Uterus (tissue), 4 donors: ENCODE results near the gene MYBPC1. TPM values are rescaled to one million over a fixed set of nuclear protein-coding genes. Genes with fewer than 3 reads are reported as not detected.
"Not testable (repeated sequence)": the region's sequence is repeated elsewhere in the genome, so short reads cannot be mapped to it uniquely, and the experiment has no call there.

ENCODE experiments used
- DNase-seq, 2 donors: peaks; one replicate each; pipeline ENCODE4 v3.0.0-alpha.2; 2019 to 2020
- H3K27ac ChIP-seq, 2 donors: fragments of 200-600 bp; sonication (generic); 1 replicate in 1 of 2; 2 replicates in 1 of 2; pipeline ENCODE4 v1.5.1; 2016 to 2018
- H3K27me3 ChIP-seq, 2 donors: fragments of 200-600 bp; sonication (generic); one replicate each; pipeline ENCODE4 v1.5.1; 2018 to 2019; ENCODE audit warnings: control low read depth in 1 of 2
- H3K36me3 ChIP-seq, 2 donors: fragments of 200-600 bp; sonication (generic); one replicate each; pipeline ENCODE4 v1.5.1; 2019; ENCODE audit warnings: control low read depth in 1 of 2
- H3K4me1 ChIP-seq, 2 donors: fragments of 200-600 bp; sonication (generic); one replicate each; pipeline ENCODE4 v1.5.1; 2018 to 2019; ENCODE audit warnings: control low read depth in 1 of 2
- H3K4me3 ChIP-seq, 2 donors: fragments of 200-600 bp; sonication (generic); 1 replicate in 1 of 2; 2 replicates in 1 of 2; pipeline ENCODE4 v1.5.1; 2018 to 2019; ENCODE audit warnings: mild to moderate bottlenecking in 1 of 2
- H3K9me3 ChIP-seq, 2 donors: fragments of 200-600 bp; sonication (generic); one replicate each; pipeline ENCODE4 v1.5.1; 2019; ENCODE audit warnings: control low read depth in 1 of 2
- POLR2A ChIP-seq, 2 donors: fragments of 450-650 bp; IDR thresholded peaks; one replicate each; pipeline ENCODE4 v1.6.1; 2016; ENCODE audit warnings: antibody characterized with exemption in 2 of 2, mild to moderate bottlenecking in 1 of 2, moderate library complexity in 1 of 2
- intact Hi-C: fragments of 100-400 bp; cut with DNase I; formaldehyde crosslinking; loops from one replicate; pipeline ENCODE4 v1.15.1; 2023; ENCODE audit warnings: low total_unique reads
- total RNA-seq, 4 donors: library from RNA; depleted of rRNA in 3 of 4; stranded (reverse); fragments of >200 nt in 3 of 4; gene quantifications; one replicate each; pipeline versions ENCODE4 v1.1.0 to v1.2.4, GENCODE V29; 2014 to 2023
- TF ChIP-seq, protein P1 (sequence below), 4 experiments: fragments of 200-600 bp in 2 of 4; fragments of 450-650 bp in 2 of 4; sonication (generic) in 2 of 4; IDR thresholded peaks; one replicate each; pipeline ENCODE4 v1.5.1; 2016 to 2019; ENCODE audit warnings: antibody characterized with exemption in 4 of 4, mild to moderate bottlenecking in 2 of 4, moderate library complexity in 1 of 4
- donor health status: DM: yes; HTN: yes; CAD: no.

Gene MYBPC1
- total RNA-seq, 4 donors from 2014 or later: 0.14 to 0.73 TPM; not detected in 2

DNA sequence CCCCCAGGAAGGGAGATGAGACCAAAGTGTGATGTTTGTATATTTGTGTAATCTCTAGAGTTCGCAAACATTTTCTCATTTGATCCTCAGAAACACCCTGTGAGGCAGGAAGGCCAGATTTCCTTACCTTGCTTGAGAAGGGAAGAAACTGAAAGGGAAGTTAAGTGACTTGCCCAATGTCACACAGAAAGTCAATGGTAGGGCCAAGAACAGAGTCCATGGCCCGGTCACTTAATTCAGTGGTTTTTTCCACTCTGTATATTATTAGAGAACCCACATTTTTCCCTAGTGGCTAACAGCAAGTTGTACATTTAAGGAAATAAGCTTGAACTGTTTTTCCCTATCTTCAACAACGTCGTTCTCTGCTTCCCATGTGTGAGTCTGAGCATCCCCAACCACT, 77.1 kb downstream of the MYBPC1 start:
- TF ChIP-seq, protein P1, sequence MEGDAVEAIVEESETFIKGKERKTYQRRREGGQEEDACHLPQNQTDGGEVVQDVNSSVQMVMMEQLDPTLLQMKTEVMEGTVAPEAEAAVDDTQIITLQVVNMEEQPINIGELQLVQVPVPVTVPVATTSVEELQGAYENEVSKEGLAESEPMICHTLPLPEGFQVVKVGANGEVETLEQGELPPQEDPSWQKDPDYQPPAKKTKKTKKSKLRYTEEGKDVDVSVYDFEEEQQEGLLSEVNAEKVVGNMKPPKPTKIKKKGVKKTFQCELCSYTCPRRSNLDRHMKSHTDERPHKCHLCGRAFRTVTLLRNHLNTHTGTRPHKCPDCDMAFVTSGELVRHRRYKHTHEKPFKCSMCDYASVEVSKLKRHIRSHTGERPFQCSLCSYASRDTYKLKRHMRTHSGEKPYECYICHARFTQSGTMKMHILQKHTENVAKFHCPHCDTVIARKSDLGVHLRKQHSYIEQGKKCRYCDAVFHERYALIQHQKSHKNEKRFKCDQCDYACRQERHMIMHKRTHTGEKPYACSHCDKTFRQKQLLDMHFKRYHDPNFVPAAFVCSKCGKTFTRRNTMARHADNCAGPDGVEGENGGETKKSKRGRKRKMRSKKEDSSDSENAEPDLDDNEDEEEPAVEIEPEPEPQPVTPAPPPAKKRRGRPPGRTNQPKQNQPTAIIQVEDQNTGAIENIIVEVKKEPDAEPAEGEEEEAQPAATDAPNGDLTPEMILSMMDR (IDR thresholded peaks at IDR 0.05): no peak
- no peak for TF ChIP-seq POLR2A (IDR thresholded peaks at IDR 0.05)
- Histone ChIP-seq H3K36me3 (no peaks in the 10 kb centered on the region), H3K27me3 (no peaks in the 10 kb centered on the region), H3K9me3 (no peaks in the 10 kb centered on the region), H3K27ac (no peak overlapping the region), H3K4me1 (no peaks in the 10 kb centered on the region), H3K4me3 (no peak overlapping the region)
- intact Hi-C loops: no loop called here
- DNase-seq: no peak

DNA sequence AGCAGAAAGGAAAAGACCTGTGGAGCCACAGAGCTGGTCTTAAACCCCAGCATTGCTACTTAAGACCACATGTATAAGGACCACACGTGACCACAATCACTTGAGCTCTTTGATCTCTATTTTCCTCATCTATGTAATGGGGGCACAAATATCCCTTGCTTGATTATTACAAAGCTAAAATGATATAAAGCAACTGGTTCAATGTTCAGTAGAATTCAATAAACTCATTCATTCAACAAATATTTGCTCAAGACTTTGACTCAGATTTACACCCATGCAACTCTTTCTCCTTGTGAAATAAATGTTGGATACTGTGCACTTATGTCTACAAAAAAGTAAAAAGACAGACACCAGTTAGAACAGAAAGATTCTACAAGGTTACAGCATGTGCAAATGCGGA, 80.8 kb downstream of the MYBPC1 start:
- Histone ChIP-seq H3K4me1 (no peaks in the 10 kb centered on the region), H3K27me3 (no peaks in the 10 kb centered on the region), H3K4me3 (no peak overlapping the region), H3K27ac (no peak overlapping the region), H3K36me3 (no peaks in the 10 kb centered on the region), H3K9me3 (no peaks in the 10 kb centered on the region)
- DNase-seq: no peak
- intact Hi-C loops: no loop called here
- no peak for TF ChIP-seq POLR2A (IDR thresholded peaks at IDR 0.05)
- TF ChIP-seq, protein P1 (IDR thresholded peaks at IDR 0.05): no peak

DNA sequence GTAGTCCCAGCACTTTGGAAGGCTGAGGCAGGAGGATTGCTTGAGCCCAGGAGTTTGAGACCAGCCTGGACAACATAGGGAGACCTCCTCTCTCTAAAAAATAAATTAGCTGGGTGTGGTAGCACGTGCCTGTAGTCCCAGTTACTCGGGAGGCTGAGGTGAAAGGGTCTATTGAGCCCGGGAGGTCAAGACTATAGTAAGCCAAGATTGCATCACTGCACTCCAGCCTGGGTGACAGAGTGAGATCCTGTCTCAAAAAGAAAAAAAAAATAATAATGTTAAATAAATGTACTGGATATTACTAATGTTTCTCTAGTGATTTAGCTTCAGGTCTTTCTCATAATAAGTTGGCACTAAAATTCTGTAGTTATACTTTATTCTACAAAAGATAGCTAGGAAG, 81.7 kb downstream of the MYBPC1 start:
- H3K27ac ChIP-seq, intact Hi-C loops, H3K27me3 ChIP-seq: not testable (repeated sequence)

DNA sequence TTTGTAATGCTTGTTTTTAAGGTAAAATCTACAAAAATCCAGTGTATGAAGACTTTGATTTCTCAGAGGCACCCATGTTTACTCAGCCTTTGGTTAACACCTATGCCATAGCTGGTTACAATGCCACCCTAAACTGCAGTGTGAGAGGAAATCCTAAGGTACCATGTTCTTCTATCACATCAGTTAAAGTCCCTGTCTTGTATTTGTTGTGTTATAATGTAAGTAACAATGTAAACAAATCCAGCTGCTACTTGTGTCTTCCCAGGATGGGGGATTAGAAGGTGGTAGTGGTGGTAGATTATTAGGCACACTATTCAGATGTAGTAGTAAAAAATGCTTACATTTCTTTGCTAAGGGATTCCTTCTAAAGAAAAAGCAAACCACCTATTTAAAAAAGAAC, 83.3 kb downstream of the MYBPC1 start:
- intact Hi-C loops: no loop called here
- H3K36me3 ChIP-seq: no peaks in the 10 kb centered on the region
- no peak for TF ChIP-seq POLR2A (IDR thresholded peaks at IDR 0.05)
- TF ChIP-seq, protein P1 (IDR thresholded peaks at IDR 0.05): no peak
- no peak for DNase-seq
- no peak overlapping the region for H3K4me3 ChIP-seq
- no peak overlapping the region for H3K27ac ChIP-seq
- no peaks in the 10 kb centered on the region for H3K4me1 ChIP-seq
- H3K27me3 ChIP-seq: no peaks in the 10 kb centered on the region
- no peaks in the 10 kb centered on the region for H3K9me3 ChIP-seq

More for the DNA sequence above, 81.7 kb downstream of the MYBPC1 start:
- not testable (repeated sequence) for H3K4me3 ChIP-seq, H3K4me1 ChIP-seq, H3K36me3 ChIP-seq, DNase-seq, H3K9me3 ChIP-seq

DNA sequence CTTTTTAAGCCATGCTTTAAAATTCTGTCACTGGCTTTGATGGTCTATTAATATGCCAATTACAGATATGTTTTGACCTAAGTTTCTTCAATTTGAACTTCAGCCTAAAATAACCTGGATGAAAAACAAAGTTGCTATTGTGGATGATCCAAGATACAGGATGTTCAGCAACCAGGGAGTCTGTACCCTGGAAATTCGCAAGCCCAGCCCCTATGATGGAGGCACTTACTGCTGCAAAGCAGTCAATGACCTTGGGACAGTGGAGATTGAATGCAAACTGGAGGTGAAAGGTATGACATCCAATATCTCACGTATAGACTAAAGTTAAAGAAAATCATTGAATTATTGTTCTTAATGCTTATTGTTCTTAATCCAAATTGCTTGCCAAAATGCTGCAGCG, 85.5 kb downstream of the MYBPC1 start:
- Histone ChIP-seq H3K27me3 (no peaks in the 10 kb centered on the region), H3K4me1 (no peaks in the 10 kb centered on the region), H3K27ac (no peak overlapping the region), H3K9me3 (no peaks in the 10 kb centered on the region), H3K4me3 (no peak overlapping the region), H3K36me3 (no peaks in the 10 kb centered on the region)
- no peak for DNase-seq
- intact Hi-C loops: no loop called here
- no peak for TF ChIP-seq POLR2A (IDR thresholded peaks at IDR 0.05)
- TF ChIP-seq, protein P1 (IDR thresholded peaks at IDR 0.05): no peak

DNA sequence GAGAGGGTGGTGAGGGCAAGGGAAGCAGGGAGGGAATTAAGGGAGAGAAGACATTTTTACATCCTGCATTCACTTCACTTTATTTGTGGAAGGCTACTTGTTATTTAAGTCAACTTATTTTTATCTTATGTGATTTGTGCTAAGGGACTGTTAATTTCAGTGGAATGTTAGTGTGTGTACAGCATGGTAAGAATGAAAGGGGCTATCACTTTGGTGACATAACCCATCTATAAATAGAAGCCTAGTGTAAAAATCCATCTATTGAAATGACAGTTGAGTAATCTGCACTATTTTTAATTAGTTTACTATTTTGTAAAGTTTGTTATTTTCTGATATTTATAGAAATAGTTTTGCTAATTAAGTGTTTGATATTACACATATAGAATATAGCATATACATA, 85.9 kb downstream of the MYBPC1 start:
- H3K36me3 ChIP-seq: no peaks in the 10 kb centered on the region
- intact Hi-C loops: no loop called here
- TF ChIP-seq, protein P1 (IDR thresholded peaks at IDR 0.05): no peak
- no peak for TF ChIP-seq POLR2A (IDR thresholded peaks at IDR 0.05)
- H3K27ac ChIP-seq: no peak overlapping the region
- no peak for DNase-seq
- no peaks in the 10 kb centered on the region for H3K9me3 ChIP-seq
- H3K4me1 ChIP-seq: no peaks in the 10 kb centered on the region
- no peak overlapping the region for H3K4me3 ChIP-seq
- no peaks in the 10 kb centered on the region for H3K27me3 ChIP-seq

DNA sequence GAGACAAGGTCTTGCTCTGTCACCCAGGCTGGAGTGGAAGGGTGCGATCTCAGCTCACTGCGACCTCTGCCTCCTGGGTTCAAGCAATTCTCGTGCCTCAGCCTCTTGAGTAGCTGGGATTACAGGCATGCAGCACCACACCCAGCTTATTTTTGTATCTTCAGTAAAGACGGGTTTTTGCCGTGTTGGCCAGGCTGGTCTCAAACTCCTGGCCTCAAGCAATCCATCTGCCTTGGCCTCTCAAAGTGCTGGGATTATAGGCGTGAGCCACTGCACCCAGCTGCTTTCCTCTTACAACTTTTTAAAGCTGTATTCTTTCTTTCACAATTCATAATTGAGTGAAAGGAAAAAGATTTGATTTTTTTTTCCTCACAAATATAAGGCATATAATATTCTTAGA, 86.9 kb downstream of the MYBPC1 start:
- H3K4me3 ChIP-seq, intact Hi-C loops, H3K27ac ChIP-seq, DNase-seq, H3K36me3 ChIP-seq, H3K4me1 ChIP-seq, H3K27me3 ChIP-seq, H3K9me3 ChIP-seq: not testable (repeated sequence)
